SH-SY5Y (cell line): ENCODE data around the gene PLRG1.

Experiments used
- GATA2 ChIP-seq: IDR thresholded peaks from 2 replicates; pipeline ENCODE4 v1.6.1; 2011; ENCODE audit warnings: mild to moderate bottlenecking, low read depth, low read length
- GATA3 ChIP-seq: IDR thresholded peaks from 2 replicates; pipeline ENCODE4 v1.6.1; 2011; ENCODE audit warnings: low read depth, mild to moderate bottlenecking, low read length, moderate library complexity

DNA sequence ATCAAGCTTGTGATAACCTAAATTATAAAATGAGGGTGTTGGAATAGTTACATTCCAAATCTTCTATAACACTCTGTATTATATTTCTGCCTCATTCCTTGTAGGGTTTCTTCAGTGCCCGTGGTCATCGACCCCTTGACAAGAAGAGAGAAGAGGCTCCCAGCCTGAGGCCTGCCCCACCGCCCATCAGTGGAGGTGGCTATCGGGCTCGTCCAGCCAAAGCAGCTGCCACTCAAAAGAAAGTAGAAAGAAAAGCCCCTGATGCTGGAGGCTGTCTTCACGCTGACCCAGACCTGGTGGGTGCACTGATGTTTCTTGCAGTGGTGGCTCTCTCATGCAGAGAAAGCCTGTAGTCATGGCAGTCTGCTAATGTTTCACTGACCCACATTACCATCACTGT lies 15.5 kb upstream of the PLRG1 start:
- no peak for TF ChIP-seq GATA2
- TF ChIP-seq GATA3, result no peak
